HEK293 (cell line): Measurements from ENCODE around the gene LRRC7.

ENCODE experiments used
- CTCF ChIA-PET: fragments of 350-600 bp; formaldehyde crosslinking; extraction: SDS; loops from one replicate; lab custom pipeline; 2021; ENCODE audit warnings: antibody characterized with exemption; lab: Yijun Ruan, JAX
- POLR2A ChIA-PET: fragments of 300-600 bp; formaldehyde crosslinking; extraction: SDS; loops from one replicate; lab custom pipeline; 2020; ENCODE audit warnings: antibody characterized with exemption, inconsistent platforms; lab: Yijun Ruan, JAX
- H3K27ac ChIP-seq: fragments of 200-500 bp; sonication (Bioruptor generic); 2 replicates; pipeline ENCODE4 v1.5.1; 2014; ENCODE audit warnings: low read depth, low read length, control low read depth, inconsistent platforms; ENCODE audit errors: extremely low read depth
- H3K36me3 ChIP-seq, 2 experiments: fragments of 200-500 bp in 1 of 2; sonication (Bioruptor generic) in 1 of 2; 1 replicate in 1 of 2; 2 replicates in 1 of 2; pipeline ENCODE4 v1.5.1; 2014 to 2017; ENCODE audit warnings: inconsistent platforms in 2 of 2, low read length in 2 of 2; ENCODE audit not compliant: control insufficient read depth in 2 of 2, insufficient read depth in 1 of 2
- H3K4me1 ChIP-seq: fragments of 200-500 bp; sonication (Bioruptor generic); 2 replicates; pipeline ENCODE4 v1.5.1; 2014; ENCODE audit warnings: mild to moderate bottlenecking, low read length, inconsistent platforms; ENCODE audit not compliant: control insufficient read depth, insufficient read depth
- H3K4me3 ChIP-seq: 2 replicates; pipeline ENCODE4 v1.5.1; 2011; ENCODE audit warnings: low read depth, mild to moderate bottlenecking, control low read depth, low read length, moderate library complexity
- H3K9me3 ChIP-seq: fragments of 200-500 bp; sonication (Bioruptor generic); 2 replicates; pipeline ENCODE4 v1.5.1; 2014; ENCODE audit warnings: low read depth, low read length, inconsistent platforms; ENCODE audit not compliant: control insufficient read depth, insufficient read depth
- EGR2 ChIP-seq: fragments of 450-650 bp; formaldehyde crosslinking; IDR thresholded peaks from 2 replicates; pipeline ENCODE4 v1.5.1; 2016; ENCODE audit warnings: low read depth, missing biosample characterization, missing genetic modification characterization
- HOXC10 ChIP-seq: sonication (generic); formaldehyde crosslinking; IDR thresholded peaks from 2 replicates; pipeline ENCODE4 v1.8.1; 2023; ENCODE audit warnings: mild to moderate bottlenecking, missing genetic modification reagents
- IKZF3 ChIP-seq: fragments of 450-650 bp; IDR thresholded peaks from 2 replicates; pipeline ENCODE4 v1.5.0; 2018; ENCODE audit warnings: missing biosample characterization, mild to moderate bottlenecking, missing genetic modification characterization, moderate library complexity
- MEIS1 ChIP-seq: sonication (generic); formaldehyde crosslinking; IDR thresholded peaks from 2 replicates; pipeline ENCODE4 v1.8.1; 2022; ENCODE audit warnings: missing genetic modification reagents, mild to moderate bottlenecking, borderline replicate concordance
- OVOL3 ChIP-seq: fragments of 450-650 bp; formaldehyde crosslinking; IDR thresholded peaks from 2 replicates; pipeline ENCODE4 v1.5.1; 2016; ENCODE audit warnings: missing biosample characterization, missing genetic modification characterization
- REPIN1 ChIP-seq: fragments of 450-650 bp; formaldehyde crosslinking; IDR thresholded peaks from 2 replicates; pipeline ENCODE4 v1.5.1; 2017; ENCODE audit warnings: missing biosample characterization, missing genetic modification characterization, low read depth
- SCRT1 ChIP-seq: fragments of 450-650 bp; formaldehyde crosslinking; IDR thresholded peaks from 2 replicates; pipeline ENCODE4 v1.5.1; 2016; ENCODE audit warnings: missing biosample characterization, missing genetic modification characterization, borderline replicate concordance
- TCF7L2 ChIP-seq: IDR thresholded peaks from 2 replicates; pipeline ENCODE4 v1.6.1; 2011; ENCODE audit warnings: low read depth, mild to moderate bottlenecking, inconsistent platforms, low read length, moderate library complexity, borderline replicate concordance
- TRIM28 ChIP-seq: IDR thresholded peaks from 2 replicates; pipeline ENCODE4 v1.6.1; 2011; ENCODE audit warnings: low read length, control low read depth, borderline replicate concordance
- ZEB2 ChIP-seq: fragments of 450-650 bp; formaldehyde crosslinking; IDR thresholded peaks from 2 replicates; pipeline ENCODE4 v1.5.1; 2016; ENCODE audit warnings: missing biosample characterization, missing genetic modification characterization
- ZFP41 ChIP-seq: fragments of 450-650 bp; formaldehyde crosslinking; IDR thresholded peaks from 2 replicates; pipeline ENCODE4 v1.5.1; 2016; ENCODE audit warnings: missing biosample characterization, missing genetic modification characterization, borderline replicate concordance
- ZNF132 ChIP-seq: fragments of 450-650 bp; formaldehyde crosslinking; IDR thresholded peaks from 2 replicates; pipeline ENCODE4 v1.5.1; 2017; ENCODE audit warnings: missing biosample characterization, missing genetic modification characterization, borderline replicate concordance
- ZNF138 ChIP-seq: fragments of 450-650 bp; formaldehyde crosslinking; IDR thresholded peaks from 2 replicates; pipeline ENCODE4 v1.5.1; 2016; ENCODE audit warnings: missing biosample characterization, missing genetic modification characterization, borderline replicate concordance
- ZNF184 ChIP-seq: fragments of 450-650 bp; IDR thresholded peaks from 2 replicates; pipeline ENCODE4 v1.5.1; 2018; ENCODE audit warnings: missing biosample characterization, mild to moderate bottlenecking, missing genetic modification characterization
- ZNF248 ChIP-seq: fragments of 450-650 bp; formaldehyde crosslinking; IDR thresholded peaks from 2 replicates; pipeline ENCODE4 v1.5.1; 2017; ENCODE audit warnings: missing biosample characterization, missing genetic modification characterization
- ZNF324 ChIP-seq: fragments of 450-650 bp; formaldehyde crosslinking; IDR thresholded peaks from 2 replicates; pipeline ENCODE4 v1.5.1; 2016; ENCODE audit warnings: missing biosample characterization, missing genetic modification characterization
- ZNF416 ChIP-seq: fragments of 450-650 bp; formaldehyde crosslinking; IDR thresholded peaks from 2 replicates; pipeline ENCODE4 v1.5.1; 2016; ENCODE audit warnings: missing biosample characterization, missing genetic modification characterization
- ZNF561 ChIP-seq: fragments of 450-650 bp; IDR thresholded peaks from 2 replicates; pipeline ENCODE4 v1.5.1; 2018; ENCODE audit warnings: missing biosample characterization, missing genetic modification characterization, borderline replicate concordance
- ZNF610 ChIP-seq: fragments of 450-650 bp; formaldehyde crosslinking; IDR thresholded peaks from 2 replicates; pipeline ENCODE4 v1.5.1; 2016; ENCODE audit warnings: missing biosample characterization, missing genetic modification characterization, borderline replicate concordance
- ZNF776 ChIP-seq: fragments of 450-650 bp; formaldehyde crosslinking; IDR thresholded peaks from 2 replicates; pipeline ENCODE4 v1.5.0; 2017; ENCODE audit warnings: missing biosample characterization, missing genetic modification characterization, borderline replicate concordance
- ZNF791 ChIP-seq: fragments of 450-650 bp; formaldehyde crosslinking; IDR thresholded peaks from 2 replicates; pipeline ENCODE4 v1.5.1; 2016; ENCODE audit warnings: missing biosample characterization, missing genetic modification characterization
- TF ChIP-seq, protein P1 (sequence below): fragments of 450-650 bp; formaldehyde crosslinking; IDR thresholded peaks from 2 replicates; pipeline ENCODE4 v1.5.0; 2017; ENCODE audit warnings: missing biosample characterization, missing genetic modification characterization, borderline replicate concordance
- TF ChIP-seq, protein P2 (sequence below): fragments of 450-650 bp; formaldehyde crosslinking; conservative IDR thresholded peaks from 2 replicates; pipeline ENCODE4 v1.5.1; 2016; ENCODE audit warnings: low read depth, missing biosample characterization, missing genetic modification characterization
- TF ChIP-seq, protein P3 (sequence below): fragments of 450-650 bp; formaldehyde crosslinking; IDR thresholded peaks from 2 replicates; pipeline ENCODE4 v1.5.1; 2016; ENCODE audit warnings: missing biosample characterization, missing genetic modification characterization

Gene LRRC7

DNA sequence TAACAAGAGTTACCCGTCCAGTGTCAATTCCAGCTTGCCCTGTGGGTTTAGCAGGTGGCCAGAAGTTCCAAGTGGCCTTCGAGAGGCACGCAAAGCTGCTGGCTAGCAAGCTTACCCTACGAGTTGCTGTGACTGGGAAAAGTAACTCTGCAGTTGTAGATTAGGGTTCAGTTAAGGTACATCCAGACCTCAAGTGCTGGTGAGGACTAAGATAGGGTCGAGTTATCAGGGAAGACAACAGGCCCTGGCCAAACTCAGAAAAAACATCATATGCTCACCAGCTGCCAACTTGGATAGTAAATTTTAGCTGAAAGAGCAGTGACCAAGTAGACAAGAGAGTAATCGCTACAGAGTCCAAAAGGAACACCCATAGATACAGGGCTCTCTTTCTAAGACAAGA is 27.7 kb upstream of the LRRC7 start:
- H3K4me3 ChIP-seq = no peak overlapping the region
- ChIA-PET POLR2A (no interaction called here), CTCF (no interaction called here)
- no peaks in the 10 kb centered on the region for H3K4me1 ChIP-seq
- no peak overlapping the region for H3K27ac ChIP-seq
- no peak for TF ChIP-seq ZNF132 (tag by site-specific recombination)
- no peak for TF ChIP-seq MEIS1 (CRISPR knock-in tag)
- TF ChIP-seq ZNF610 (tag by site-specific recombination) = no peak
- no peaks in the 10 kb centered on the region for H3K36me3 ChIP-seq
- no peaks in the 10 kb centered on the region for H3K9me3 ChIP-seq

DNA sequence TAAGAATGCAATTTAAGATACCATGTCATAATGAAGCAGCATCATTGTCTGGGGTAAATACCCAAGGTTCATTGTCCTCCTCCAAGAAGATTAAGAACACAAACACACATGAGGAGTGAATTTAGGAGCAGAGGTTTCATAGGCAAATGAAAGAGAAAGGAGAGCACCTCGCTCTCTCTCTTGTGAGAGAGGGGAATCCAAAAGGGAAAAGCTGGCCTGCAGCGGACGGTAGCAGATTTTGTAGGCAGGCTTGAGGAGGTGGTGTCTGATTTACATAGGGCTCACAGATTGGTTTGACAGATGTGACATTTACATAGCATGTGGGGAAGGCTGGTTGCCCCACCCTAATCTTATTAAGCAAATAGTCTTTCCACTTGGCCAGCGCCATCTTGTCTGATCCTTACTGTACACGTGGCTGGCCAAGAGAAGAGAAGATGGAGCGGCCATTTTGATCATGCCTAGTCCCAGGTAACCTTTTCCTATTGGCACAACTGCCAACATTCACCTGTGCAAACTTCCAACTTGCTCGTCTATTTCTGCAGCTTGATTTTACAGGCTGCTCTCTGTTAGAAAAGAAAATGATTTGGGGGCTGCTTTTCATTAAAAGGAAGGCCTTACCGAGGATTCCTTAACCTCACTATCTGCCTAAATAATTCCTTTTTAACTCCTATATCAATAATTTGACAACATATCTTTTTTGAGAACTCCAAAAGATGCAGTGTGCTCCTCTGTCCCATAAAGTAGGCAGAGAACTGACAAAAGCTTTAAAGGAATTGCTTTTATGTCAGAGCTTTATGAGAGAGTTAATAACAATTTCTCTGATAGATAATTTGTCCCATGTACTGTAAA is 16.0 kb upstream of the LRRC7 start:
- Histone ChIP-seq H3K36me3 (no peaks in the 10 kb centered on the region), H3K4me1 (no peaks in the 10 kb centered on the region), H3K9me3 (no peaks in the 10 kb centered on the region), H3K4me3 (no peak overlapping the region), H3K27ac (no peak overlapping the region)
- TF ChIP-seq ZNF324 (no peak), HOXC10 (CRISPR knock-in tag) (no peak)
- CTCF ChIA-PET = no interaction called here
- POLR2A ChIA-PET = no interaction called here

DNA sequence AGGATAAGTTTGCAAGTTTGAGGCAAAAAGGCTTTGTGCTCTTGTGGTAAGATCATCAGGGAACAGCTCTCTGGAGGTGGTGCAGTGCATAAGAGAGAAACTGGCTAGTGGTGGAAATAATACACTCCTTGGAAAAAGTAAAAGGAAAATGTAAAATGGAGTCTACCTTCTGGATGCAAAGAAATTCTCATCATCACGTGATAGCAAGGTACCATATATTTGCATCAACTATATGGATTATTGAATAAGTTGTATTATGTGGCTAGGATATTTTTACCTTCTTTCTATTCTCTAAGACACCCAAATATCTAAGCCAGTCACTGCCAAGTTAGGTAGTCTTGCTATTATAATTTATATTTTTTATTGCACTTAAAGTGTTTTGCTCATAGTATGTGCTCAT is 14.0 kb upstream of the LRRC7 start:
- Histone ChIP-seq H3K9me3 (no peaks in the 10 kb centered on the region), H3K27ac (no peak overlapping the region), H3K4me1 (no peaks in the 10 kb centered on the region), H3K4me3 (no peak overlapping the region), H3K36me3 (no peaks in the 10 kb centered on the region)
- ChIA-PET POLR2A (no interaction called here), CTCF (no interaction called here)
- TF ChIP-seq ZFP41 (tag by site-specific recombination) (no peak), TCF7L2 (no peak), ZNF776 (tag by site-specific recombination) (no peak), REPIN1 (tag by site-specific recombination) (no peak), ZNF791 (tag by site-specific recombination) (no peak), ZNF184 (tag by site-specific recombination) (no peak), ZNF138 (no peak), TRIM28 (no peak), IKZF3 (no peak), ZNF416 (no peak), ZNF248 (no peak), ZNF561 (no peak), OVOL3 (tag by site-specific recombination) (no peak), ZEB2 (tag by site-specific recombination) (no peak), EGR2 (no peak), SCRT1 (tag by site-specific recombination) (no peak)
- TF ChIP-seq, protein P1, sequence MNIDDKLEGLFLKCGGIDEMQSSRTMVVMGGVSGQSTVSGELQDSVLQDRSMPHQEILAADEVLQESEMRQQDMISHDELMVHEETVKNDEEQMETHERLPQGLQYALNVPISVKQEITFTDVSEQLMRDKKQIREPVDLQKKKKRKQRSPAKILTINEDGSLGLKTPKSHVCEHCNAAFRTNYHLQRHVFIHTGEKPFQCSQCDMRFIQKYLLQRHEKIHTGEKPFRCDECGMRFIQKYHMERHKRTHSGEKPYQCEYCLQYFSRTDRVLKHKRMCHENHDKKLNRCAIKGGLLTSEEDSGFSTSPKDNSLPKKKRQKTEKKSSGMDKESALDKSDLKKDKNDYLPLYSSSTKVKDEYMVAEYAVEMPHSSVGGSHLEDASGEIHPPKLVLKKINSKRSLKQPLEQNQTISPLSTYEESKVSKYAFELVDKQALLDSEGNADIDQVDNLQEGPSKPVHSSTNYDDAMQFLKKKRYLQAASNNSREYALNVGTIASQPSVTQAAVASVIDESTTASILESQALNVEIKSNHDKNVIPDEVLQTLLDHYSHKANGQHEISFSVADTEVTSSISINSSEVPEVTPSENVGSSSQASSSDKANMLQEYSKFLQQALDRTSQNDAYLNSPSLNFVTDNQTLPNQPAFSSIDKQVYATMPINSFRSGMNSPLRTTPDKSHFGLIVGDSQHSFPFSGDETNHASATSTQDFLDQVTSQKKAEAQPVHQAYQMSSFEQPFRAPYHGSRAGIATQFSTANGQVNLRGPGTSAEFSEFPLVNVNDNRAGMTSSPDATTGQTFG (tag by site-specific recombination) = no peak
- TF ChIP-seq, protein P2, sequence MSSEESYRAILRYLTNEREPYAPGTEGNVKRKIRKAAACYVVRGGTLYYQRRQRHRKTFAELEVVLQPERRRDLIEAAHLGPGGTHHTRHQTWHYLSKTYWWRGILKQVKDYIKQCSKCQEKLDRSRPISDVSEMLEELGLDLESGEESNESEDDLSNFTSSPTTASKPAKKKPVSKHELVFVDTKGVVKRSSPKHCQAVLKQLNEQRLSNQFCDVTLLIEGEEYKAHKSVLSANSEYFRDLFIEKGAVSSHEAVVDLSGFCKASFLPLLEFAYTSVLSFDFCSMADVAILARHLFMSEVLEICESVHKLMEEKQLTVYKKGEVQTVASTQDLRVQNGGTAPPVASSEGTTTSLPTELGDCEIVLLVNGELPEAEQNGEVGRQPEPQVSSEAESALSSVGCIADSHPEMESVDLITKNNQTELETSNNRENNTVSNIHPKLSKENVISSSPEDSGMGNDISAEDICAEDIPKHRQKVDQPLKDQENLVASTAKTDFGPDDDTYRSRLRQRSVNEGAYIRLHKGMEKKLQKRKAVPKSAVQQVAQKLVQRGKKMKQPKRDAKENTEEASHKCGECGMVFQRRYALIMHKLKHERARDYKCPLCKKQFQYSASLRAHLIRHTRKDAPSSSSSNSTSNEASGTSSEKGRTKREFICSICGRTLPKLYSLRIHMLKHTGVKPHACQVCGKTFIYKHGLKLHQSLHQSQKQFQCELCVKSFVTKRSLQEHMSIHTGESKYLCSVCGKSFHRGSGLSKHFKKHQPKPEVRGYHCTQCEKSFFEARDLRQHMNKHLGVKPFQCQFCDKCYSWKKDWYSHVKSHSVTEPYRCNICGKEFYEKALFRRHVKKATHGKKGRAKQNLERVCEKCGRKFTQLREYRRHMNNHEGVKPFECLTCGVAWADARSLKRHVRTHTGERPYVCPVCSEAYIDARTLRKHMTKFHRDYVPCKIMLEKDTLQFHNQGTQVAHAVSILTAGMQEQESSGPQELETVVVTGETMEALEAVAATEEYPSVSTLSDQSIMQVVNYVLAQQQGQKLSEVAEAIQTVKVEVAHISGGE (tag by site-specific recombination) = no peak
- TF ChIP-seq, protein P3, sequence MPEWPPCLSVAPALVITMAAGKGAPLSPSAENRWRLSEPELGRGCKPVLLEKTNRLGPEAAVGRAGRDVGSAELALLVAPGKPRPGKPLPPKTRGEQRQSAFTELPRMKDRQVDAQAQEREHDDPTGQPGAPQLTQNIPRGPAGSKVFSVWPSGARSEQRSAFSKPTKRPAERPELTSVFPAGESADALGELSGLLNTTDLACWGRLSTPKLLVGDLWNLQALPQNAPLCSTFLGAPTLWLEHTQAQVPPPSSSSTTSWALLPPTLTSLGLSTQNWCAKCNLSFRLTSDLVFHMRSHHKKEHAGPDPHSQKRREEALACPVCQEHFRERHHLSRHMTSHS = no peak
